GM12878 (cell line): Measurements from ENCODE around the gene CIAO2A.

Experiments used
- BRCA1 ChIP-seq: IDR thresholded peaks from 2 replicates; pipeline ENCODE4 v1.6.1; 2011; ENCODE audit warnings: low read depth, low read length, improper control_type of control experiment
- CEBPB ChIP-seq, 2 experiments: fragments of 150-350 bp in 1 of 2; IDR thresholded peaks; 2 replicates each; pipeline ENCODE4 v1.6.1; 2012 to 2014; ENCODE audit warnings: low read depth in 2 of 2, low read length in 2 of 2, borderline replicate concordance in 1 of 2, inconsistent platforms in 1 of 2
- CHD4 ChIP-seq: fragments of 200-600 bp; sonication (generic); IDR thresholded peaks from 2 replicates; pipeline ENCODE4 v1.6.1; 2016; ENCODE audit warnings: mild to moderate bottlenecking
- ETV6 ChIP-seq, 2 experiments: fragments of 450-650 bp in 1 of 2; IDR thresholded peaks in 1 of 2; conservative IDR thresholded peaks in 1 of 2; 2 replicates each; pipeline ENCODE4 v1.6.1; 2014; ENCODE audit warnings: antibody characterized with exemption in 1 of 2, borderline replicate concordance in 1 of 2, low read depth in 1 of 2, mild to moderate bottlenecking in 1 of 2, moderate library complexity in 1 of 2
- MEF2B ChIP-seq: fragments of 450-650 bp; IDR thresholded peaks from 2 replicates; pipeline ENCODE4 v1.6.1; 2018; ENCODE audit warnings: mild to moderate bottlenecking, moderate library complexity; ENCODE audit not compliant: partially characterized antibody, poor library complexity, severe bottlenecking
- MTA3 ChIP-seq: IDR thresholded peaks from 2 replicates; pipeline ENCODE4 v1.6.1; 2012; ENCODE audit warnings: low read length, inconsistent platforms, borderline replicate concordance
- NRF1 ChIP-seq: conservative IDR thresholded peaks from 2 replicates; pipeline ENCODE4 v1.6.1; 2011; ENCODE audit warnings: mild to moderate bottlenecking, low read depth, low read length, improper control_type of control experiment
- POLR2AphosphoS5 ChIP-seq: IDR thresholded peaks from 2 replicates; pipeline ENCODE4 v1.6.1; 2011; ENCODE audit warnings: mild to moderate bottlenecking, low read length, inconsistent platforms
- SRF ChIP-seq, 2 experiments: IDR thresholded peaks; 2 replicates each; pipeline ENCODE4 v1.6.1; 2011; ENCODE audit warnings: low read depth in 2 of 2, low read length in 2 of 2, mild to moderate bottlenecking in 1 of 2, moderate library complexity in 1 of 2
- TAF1 ChIP-seq: IDR thresholded peaks from 2 replicates; pipeline ENCODE4 v1.6.1; 2011; ENCODE audit warnings: mild to moderate bottlenecking, low read depth, low read length, borderline replicate concordance
- ZNF24 ChIP-seq: fragments of 450-650 bp; IDR thresholded peaks from 2 replicates; pipeline ENCODE4 v1.6.1; 2017; ENCODE audit warnings: antibody characterized with exemption, mild to moderate bottlenecking
- TF ChIP-seq, protein P1 (sequence below), 3 experiments: IDR thresholded peaks in 2 of 3; conservative IDR thresholded peaks in 1 of 3; 2 replicates each; pipeline ENCODE4 v1.5.1; 2011; ENCODE audit warnings: low read depth in 3 of 3, low read length in 3 of 3, mild to moderate bottlenecking in 3 of 3, control low read depth in 2 of 3, moderate library complexity in 2 of 3, inconsistent platforms in 1 of 3, mixed read lengths in 1 of 3; ENCODE audit not compliant: control insufficient read depth in 2 of 3, insufficient read depth in 1 of 3; ENCODE audit errors: extremely low read depth in 1 of 3
- TF ChIP-seq, protein P2 (sequence below): fragments of 450-650 bp; IDR thresholded peaks from 2 replicates; pipeline ENCODE4 v1.6.1; 2016; ENCODE audit warnings: mild to moderate bottlenecking, moderate library complexity, borderline replicate concordance
- TF ChIP-seq, protein P3 (sequence below): fragments of 450-650 bp; IDR thresholded peaks from 2 replicates; pipeline ENCODE4 v1.6.1; 2016; ENCODE audit warnings: mild to moderate bottlenecking

- TF ChIP-seq, protein P1, sequence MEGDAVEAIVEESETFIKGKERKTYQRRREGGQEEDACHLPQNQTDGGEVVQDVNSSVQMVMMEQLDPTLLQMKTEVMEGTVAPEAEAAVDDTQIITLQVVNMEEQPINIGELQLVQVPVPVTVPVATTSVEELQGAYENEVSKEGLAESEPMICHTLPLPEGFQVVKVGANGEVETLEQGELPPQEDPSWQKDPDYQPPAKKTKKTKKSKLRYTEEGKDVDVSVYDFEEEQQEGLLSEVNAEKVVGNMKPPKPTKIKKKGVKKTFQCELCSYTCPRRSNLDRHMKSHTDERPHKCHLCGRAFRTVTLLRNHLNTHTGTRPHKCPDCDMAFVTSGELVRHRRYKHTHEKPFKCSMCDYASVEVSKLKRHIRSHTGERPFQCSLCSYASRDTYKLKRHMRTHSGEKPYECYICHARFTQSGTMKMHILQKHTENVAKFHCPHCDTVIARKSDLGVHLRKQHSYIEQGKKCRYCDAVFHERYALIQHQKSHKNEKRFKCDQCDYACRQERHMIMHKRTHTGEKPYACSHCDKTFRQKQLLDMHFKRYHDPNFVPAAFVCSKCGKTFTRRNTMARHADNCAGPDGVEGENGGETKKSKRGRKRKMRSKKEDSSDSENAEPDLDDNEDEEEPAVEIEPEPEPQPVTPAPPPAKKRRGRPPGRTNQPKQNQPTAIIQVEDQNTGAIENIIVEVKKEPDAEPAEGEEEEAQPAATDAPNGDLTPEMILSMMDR (IDR thresholded peaks at IDR 0.05 in 2 of 3, conservative IDR thresholded peaks at IDR 0.05 in 1 of 3; ENCODE audit: control insufficient read depth in 2 of 3, extremely low read depth in 1 of 3, insufficient read depth in 1 of 3, low read depth in 3 of 3, low read length in 3 of 3), result no peak
- no peak for TF ChIP-seq NRF1
- TF ChIP-seq ETV6 (conservative IDR thresholded peaks at IDR 0.05 in 1 of 2, IDR thresholded peaks at IDR 0.05 in 1 of 2; ENCODE audit: borderline replicate concordance in 1 of 2, low read depth in 1 of 2), result no peak
- no peak for TF ChIP-seq BRCA1
- TF ChIP-seq POLR2AphosphoS5, result no peak
- no peak for TF ChIP-seq CEBPB (IDR thresholded peaks at IDR 0.05; ENCODE audit: borderline replicate concordance in 1 of 2, low read depth in 2 of 2, low read length in 2 of 2)
- no peak for TF ChIP-seq ZNF24
- TF ChIP-seq, protein P2, sequence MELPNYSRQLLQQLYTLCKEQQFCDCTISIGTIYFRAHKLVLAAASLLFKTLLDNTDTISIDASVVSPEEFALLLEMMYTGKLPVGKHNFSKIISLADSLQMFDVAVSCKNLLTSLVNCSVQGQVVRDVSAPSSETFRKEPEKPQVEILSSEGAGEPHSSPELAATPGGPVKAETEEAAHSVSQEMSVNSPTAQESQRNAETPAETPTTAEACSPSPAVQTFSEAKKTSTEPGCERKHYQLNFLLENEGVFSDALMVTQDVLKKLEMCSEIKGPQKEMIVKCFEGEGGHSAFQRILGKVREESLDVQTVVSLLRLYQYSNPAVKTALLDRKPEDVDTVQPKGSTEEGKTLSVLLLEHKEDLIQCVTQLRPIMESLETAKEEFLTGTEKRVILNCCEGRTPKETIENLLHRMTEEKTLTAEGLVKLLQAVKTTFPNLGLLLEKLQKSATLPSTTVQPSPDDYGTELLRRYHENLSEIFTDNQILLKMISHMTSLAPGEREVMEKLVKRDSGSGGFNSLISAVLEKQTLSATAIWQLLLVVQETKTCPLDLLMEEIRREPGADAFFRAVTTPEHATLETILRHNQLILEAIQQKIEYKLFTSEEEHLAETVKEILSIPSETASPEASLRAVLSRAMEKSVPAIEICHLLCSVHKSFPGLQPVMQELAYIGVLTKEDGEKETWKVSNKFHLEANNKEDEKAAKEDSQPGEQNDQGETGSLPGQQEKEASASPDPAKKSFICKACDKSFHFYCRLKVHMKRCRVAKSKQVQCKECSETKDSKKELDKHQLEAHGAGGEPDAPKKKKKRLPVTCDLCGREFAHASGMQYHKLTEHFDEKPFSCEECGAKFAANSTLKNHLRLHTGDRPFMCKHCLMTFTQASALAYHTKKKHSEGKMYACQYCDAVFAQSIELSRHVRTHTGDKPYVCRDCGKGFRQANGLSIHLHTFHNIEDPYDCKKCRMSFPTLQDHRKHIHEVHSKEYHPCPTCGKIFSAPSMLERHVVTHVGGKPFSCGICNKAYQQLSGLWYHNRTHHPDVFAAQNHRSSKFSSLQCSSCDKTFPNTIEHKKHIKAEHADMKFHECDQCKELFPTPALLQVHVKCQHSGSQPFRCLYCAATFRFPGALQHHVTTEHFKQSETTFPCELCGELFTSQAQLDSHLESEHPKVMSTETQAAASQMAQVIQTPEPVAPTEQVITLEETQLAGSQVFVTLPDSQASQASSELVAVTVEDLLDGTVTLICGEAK, result no peak
- TF ChIP-seq, protein P3, sequence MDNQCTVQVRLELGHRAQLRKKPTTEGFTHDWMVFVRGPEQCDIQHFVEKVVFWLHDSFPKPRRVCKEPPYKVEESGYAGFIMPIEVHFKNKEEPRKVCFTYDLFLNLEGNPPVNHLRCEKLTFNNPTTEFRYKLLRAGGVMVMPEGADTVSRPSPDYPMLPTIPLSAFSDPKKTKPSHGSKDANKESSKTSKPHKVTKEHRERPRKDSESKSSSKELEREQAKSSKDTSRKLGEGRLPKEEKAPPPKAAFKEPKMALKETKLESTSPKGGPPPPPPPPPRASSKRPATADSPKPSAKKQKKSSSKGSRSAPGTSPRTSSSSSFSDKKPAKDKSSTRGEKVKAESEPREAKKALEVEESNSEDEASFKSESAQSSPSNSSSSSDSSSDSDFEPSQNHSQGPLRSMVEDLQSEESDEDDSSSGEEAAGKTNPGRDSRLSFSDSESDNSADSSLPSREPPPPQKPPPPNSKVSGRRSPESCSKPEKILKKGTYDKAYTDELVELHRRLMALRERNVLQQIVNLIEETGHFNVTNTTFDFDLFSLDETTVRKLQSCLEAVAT, result no peak
- TF ChIP-seq MEF2B, result no peak
- TF ChIP-seq SRF (IDR thresholded peaks at IDR 0.05; ENCODE audit: low read depth in 2 of 2, low read length in 2 of 2), result no peak
- TF ChIP-seq TAF1, result no peak
- TF ChIP-seq MTA3, result no peak
- no peak for TF ChIP-seq CHD4
Measured at GRCh38 chr15:64029110-64029509, 64.5 kb downstream of the CIAO2A start.
